ENCODE measurements around the gene SCAF8. TPM values are rescaled to one million over a fixed set of nuclear protein-coding genes. Genes with fewer than 3 reads are reported as not detected.

The SCAF8 gene
- total RNA-seq, 1 donor from 2014 or later, result 17.6 TPM

GRCh38 chr6:154749341-154749740 lies 16.1 kb downstream of the SCAF8 start:
- Histone ChIP-seq H3K4me3 (ENCODE audit: low read depth, low read length) (no peak overlapping the region), H3K36me3 (ENCODE audit: control insufficient read depth, insufficient read depth, low read length) (no peaks in the 10 kb centered on the region), H3K27me3 (ENCODE audit: control insufficient read depth, insufficient read depth, low read length) (no peaks in the 10 kb centered on the region)
- FAIRE-seq, result no peak
- TF ChIP-seq CTCF (IDR thresholded peaks at IDR 0.05; ENCODE audit: insufficient read depth, low read length, severe bottlenecking), result no peak
- DNase-seq (ENCODE audit: low read depth), result no peak

GRCh38 chr6:154751011-154751800 lies 18.0 kb downstream of the SCAF8 start:
- no peaks in the 10 kb centered on the region for H3K36me3 ChIP-seq (ENCODE audit: control insufficient read depth, insufficient read depth, low read length)
- no peak for DNase-seq (ENCODE audit: low read depth)
- H3K27me3 ChIP-seq (ENCODE audit: control insufficient read depth, insufficient read depth, low read length), result no peaks in the 10 kb centered on the region
- FAIRE-seq, result no peak
- TF ChIP-seq CTCF (IDR thresholded peaks at IDR 0.05; ENCODE audit: insufficient read depth, low read length, severe bottlenecking), result no peak
- H3K4me3 ChIP-seq (ENCODE audit: low read depth, low read length), result no peak overlapping the region

GRCh38 chr6:154752022-154752421 lies 18.8 kb downstream of the SCAF8 start:
- no peak for TF ChIP-seq CTCF (IDR thresholded peaks at IDR 0.05; ENCODE audit: insufficient read depth, low read length, severe bottlenecking)
- Histone ChIP-seq H3K36me3 (ENCODE audit: control insufficient read depth, insufficient read depth, low read length) (no peaks in the 10 kb centered on the region), H3K27me3 (ENCODE audit: control insufficient read depth, insufficient read depth, low read length) (no peaks in the 10 kb centered on the region), H3K4me3 (ENCODE audit: low read depth, low read length) (no peak overlapping the region)
- DNase-seq (ENCODE audit: low read depth), result no peak
- no peak for FAIRE-seq

GRCh38 chr6:154754152-154754551 lies 20.9 kb downstream of the SCAF8 start:
- no peaks in the 10 kb centered on the region for H3K27me3 ChIP-seq (ENCODE audit: control insufficient read depth, insufficient read depth, low read length)
- DNase-seq (ENCODE audit: low read depth), result peak; percentile 50
- FAIRE-seq, result no peak
- no peak overlapping the region for H3K4me3 ChIP-seq (ENCODE audit: low read depth, low read length)
- TF ChIP-seq CTCF (IDR thresholded peaks at IDR 0.05; ENCODE audit: insufficient read depth, low read length, severe bottlenecking), result no peak
- no peaks in the 10 kb centered on the region for H3K36me3 ChIP-seq (ENCODE audit: control insufficient read depth, insufficient read depth, low read length)

- DNase-seq (ENCODE audit: low read depth) (peak; percentile 55), FAIRE-seq (no peak)
- Histone ChIP-seq H3K36me3 (ENCODE audit: control insufficient read depth, insufficient read depth, low read length) (no peaks in the 10 kb centered on the region), H3K27me3 (ENCODE audit: control insufficient read depth, insufficient read depth, low read length) (no peaks in the 10 kb centered on the region), H3K4me3 (ENCODE audit: low read depth, low read length) (no peak overlapping the region)
- TF ChIP-seq CTCF (IDR thresholded peaks at IDR 0.05; ENCODE audit: insufficient read depth, low read length, severe bottlenecking), result no peak
Observed at GRCh38 chr6:154757352-154758050, 24.3 kb downstream of the SCAF8 start.

Data from bronchial epithelial cell (primary cell).